Activated naive CD8-positive, alpha-beta T cell treated with anti-CD3 and anti-CD28 coated beads, Interleukin-2, amount 10 ng/mL, durations not matched to agents 7 days and 5 days (primary cell): ENCODE results near the gene LRRC14B. TPM values are rescaled to one million over a fixed set of nuclear protein-coding genes. Genes with fewer than 3 reads are reported as not detected.
"Not testable (repeated sequence)": the region's sequence is repeated elsewhere in the genome, so short reads cannot be mapped to it uniquely, and the experiment has no call there.

Experiments
- ATAC-seq: fragments of 150-1000 bp; cut with Tn5 transposase; one replicate; pipeline ENCODE4 v1.10.0; 2021; ENCODE audit warnings: low read depth, moderate library complexity
- POLR2A ChIA-PET: fragments of 350-600 bp; sonication (Branson Sonifier 250); formaldehyde crosslinking; loops from one replicate; lab custom pipeline; 2021; ENCODE audit warnings: antibody characterized with exemption; lab: Charles Lee
- DNase-seq: peaks from one replicate; pipeline ENCODE4 v3.0.0; 2021
- H3K27ac Mint-ChIP-seq: one replicate; pipeline ENCODE4 v1.8.0; 2022; ENCODE audit warnings: mild to moderate bottlenecking, mixed read lengths
- H3K27me3 Mint-ChIP-seq: one replicate; pipeline ENCODE4 v1.8.0; 2022; ENCODE audit warnings: mild to moderate bottlenecking, moderate library complexity, mixed read lengths
- H3K36me3 Mint-ChIP-seq: one replicate; pipeline ENCODE4 v1.8.0; 2021; ENCODE audit warnings: mild to moderate bottlenecking, mixed read lengths
- H3K4me1 Mint-ChIP-seq: one replicate; pipeline ENCODE4 v1.8.0; 2021; ENCODE audit warnings: mixed read lengths
- H3K4me3 Mint-ChIP-seq: one replicate; pipeline ENCODE4 v1.8.0; 2022; ENCODE audit warnings: mild to moderate bottlenecking, moderate library complexity, mixed read lengths
- H3K9me3 Mint-ChIP-seq: one replicate; pipeline ENCODE4 v1.8.0; 2021; ENCODE audit warnings: mixed read lengths
- total RNA-seq, 2 experiments: library from RNA; stranded (reverse); gene quantifications; one replicate each; pipeline ENCODE4 v1.2.3, GENCODE V29; 2021

LRRC14B gene
- total RNA-seq, 2 experiments from 2014 or later, result 0.37 to 0.44 TPM

- Mint-ChIP-seq H3K36me3 (no peaks in the 10 kb centered on the region), H3K4me1 (peaks cover 2% of the 10 kb centered on the region), H3K9me3 (no peaks in the 10 kb centered on the region), H3K27me3 (no peaks in the 10 kb centered on the region), H3K27ac (no peak overlapping the region), H3K4me3 (no peak overlapping the region)
- no peak for DNase-seq
- POLR2A ChIA-PET, result interaction anchor here (1.7 kb wide), 1 partner anchor 24 kb away, joined by 4 read pairs; the partner anchor contains the start of genes CCDC127 and SDHA
- ATAC-seq, result no peak
Measured at GRCh38 chr5:194603-195209, 3.4 kb downstream of the LRRC14B start.

- no peak overlapping the region for H3K27ac Mint-ChIP-seq
- no peaks in the 10 kb centered on the region for H3K9me3 Mint-ChIP-seq
- DNase-seq (no peak), ATAC-seq (no peak)
- no peaks in the 10 kb centered on the region for H3K36me3 Mint-ChIP-seq
- no peak overlapping the region for H3K4me3 Mint-ChIP-seq
- POLR2A ChIA-PET, result interaction anchor here (1.7 kb wide), 1 partner anchor 23 kb away, joined by 4 read pairs; the partner anchor contains the start of genes CCDC127 and SDHA
- H3K27me3 Mint-ChIP-seq, result no peaks in the 10 kb centered on the region
- no peaks in the 10 kb centered on the region for H3K4me1 Mint-ChIP-seq
Measured at GRCh38 chr5:195401-196160, 4.3 kb downstream of the LRRC14B start.

- no peaks in the 10 kb centered on the region for H3K9me3 Mint-ChIP-seq
- DNase-seq (no peak), ATAC-seq (no peak)
- H3K4me1 Mint-ChIP-seq, result no peaks in the 10 kb centered on the region
- no peaks in the 10 kb centered on the region for H3K27me3 Mint-ChIP-seq
- H3K36me3 Mint-ChIP-seq, result no peaks in the 10 kb centered on the region
- no peak overlapping the region for H3K27ac Mint-ChIP-seq
- POLR2A ChIA-PET, result no interaction called here
- no peak overlapping the region for H3K4me3 Mint-ChIP-seq
Measured at GRCh38 chr5:196350-196749, 5.1 kb downstream of the LRRC14B start.

GRCh38 chr5:197031-197430 is 5.7 kb downstream of the LRRC14B start:
- H3K4me3 Mint-ChIP-seq, H3K9me3 Mint-ChIP-seq, H3K4me1 Mint-ChIP-seq, POLR2A ChIA-PET, H3K27me3 Mint-ChIP-seq, DNase-seq, H3K36me3 Mint-ChIP-seq, H3K27ac Mint-ChIP-seq, ATAC-seq: not testable (repeated sequence)

GRCh38 chr5:197892-198489 is 6.7 kb downstream of the LRRC14B start:
- Mint-ChIP-seq H3K4me1 (no peaks in the 10 kb centered on the region), H3K27me3 (no peaks in the 10 kb centered on the region), H3K36me3 (peaks cover 2% of the 10 kb centered on the region), H3K27ac (no peak overlapping the region), H3K4me3 (no peak overlapping the region), H3K9me3 (no peaks in the 10 kb centered on the region)
- POLR2A ChIA-PET, result no interaction called here
- no peak for ATAC-seq
- DNase-seq, result no peak

- no peaks in the 10 kb centered on the region for H3K9me3 Mint-ChIP-seq
- no peaks in the 10 kb centered on the region for H3K4me1 Mint-ChIP-seq
- no peak for ATAC-seq
- no peak overlapping the region for H3K27ac Mint-ChIP-seq
- H3K4me3 Mint-ChIP-seq, result no peak overlapping the region
- H3K27me3 Mint-ChIP-seq, result no peaks in the 10 kb centered on the region
- H3K36me3 Mint-ChIP-seq, result peaks cover 2% of the 10 kb centered on the region
- DNase-seq, result no peak
- POLR2A ChIA-PET, result no interaction called here
Measured at GRCh38 chr5:198516-199196, 7.4 kb downstream of the LRRC14B start.

GRCh38 chr5:199197-199949 is 8.1 kb downstream of the LRRC14B start:
- Mint-ChIP-seq H3K27ac (no peak overlapping the region), H3K4me3 (no peak overlapping the region), H3K9me3 (no peaks in the 10 kb centered on the region), H3K4me1 (no peaks in the 10 kb centered on the region), H3K27me3 (no peaks in the 10 kb centered on the region), H3K36me3 (peaks cover 2% of the 10 kb centered on the region)
- POLR2A ChIA-PET, result interaction anchor here (0.6 kb wide), 1 partner anchor 10 kb away, joined by 3 read pairs; no protein-coding TSS in a partner anchor
- ATAC-seq, result no peak
- DNase-seq, result no peak

- H3K27ac Mint-ChIP-seq, result no peak overlapping the region
- H3K4me3 Mint-ChIP-seq, result no peak overlapping the region
- no peaks in the 10 kb centered on the region for H3K27me3 Mint-ChIP-seq
- peaks cover 9% of the 10 kb centered on the region for H3K36me3 Mint-ChIP-seq
- POLR2A ChIA-PET, result interaction anchor here (0.6 kb wide), 1 partner anchor 10 kb away, joined by 3 read pairs; no protein-coding TSS in a partner anchor
- no peaks in the 10 kb centered on the region for H3K4me1 Mint-ChIP-seq
- DNase-seq (no peak), ATAC-seq (no peak)
- H3K9me3 Mint-ChIP-seq, result no peaks in the 10 kb centered on the region
Measured at GRCh38 chr5:199950-200645, 8.8 kb downstream of the LRRC14B start.

- Mint-ChIP-seq H3K27me3 (no peaks in the 10 kb centered on the region), H3K4me1 (no peaks in the 10 kb centered on the region), H3K4me3 (no peak overlapping the region), H3K9me3 (no peaks in the 10 kb centered on the region), H3K27ac (no peak overlapping the region), H3K36me3 (peaks cover 14% of the 10 kb centered on the region)
- ATAC-seq (no peak), DNase-seq (no peak)
- POLR2A ChIA-PET, result no interaction called here
Measured at GRCh38 chr5:200985-201384, 9.7 kb downstream of the LRRC14B start.

- H3K4me3 Mint-ChIP-seq, result no peak overlapping the region
- H3K36me3 Mint-ChIP-seq, result peaks cover 14% of the 10 kb centered on the region
- H3K4me1 Mint-ChIP-seq, result no peaks in the 10 kb centered on the region
- POLR2A ChIA-PET, result no interaction called here
- no peak overlapping the region for H3K27ac Mint-ChIP-seq
- ATAC-seq (no peak), DNase-seq (no peak)
- no peaks in the 10 kb centered on the region for H3K27me3 Mint-ChIP-seq
- H3K9me3 Mint-ChIP-seq, result no peaks in the 10 kb centered on the region
Measured at GRCh38 chr5:201672-202071, 10.4 kb downstream of the LRRC14B start.

GRCh38 chr5:203246-203930 is 12.1 kb downstream of the LRRC14B start:
- H3K36me3 Mint-ChIP-seq, result peaks cover 19% of the 10 kb centered on the region
- H3K27ac Mint-ChIP-seq, result no peak overlapping the region
- H3K9me3 Mint-ChIP-seq, result no peaks in the 10 kb centered on the region
- no peak overlapping the region for H3K4me3 Mint-ChIP-seq
- no peak for ATAC-seq
- no peak for DNase-seq
- POLR2A ChIA-PET, result no interaction called here
- H3K27me3 Mint-ChIP-seq, result no peaks in the 10 kb centered on the region
- no peaks in the 10 kb centered on the region for H3K4me1 Mint-ChIP-seq

- no peak for ATAC-seq
- Mint-ChIP-seq H3K36me3 (peaks cover 19% of the 10 kb centered on the region), H3K27me3 (no peaks in the 10 kb centered on the region), H3K4me3 (no peak overlapping the region), H3K4me1 (no peaks in the 10 kb centered on the region), H3K9me3 (no peaks in the 10 kb centered on the region), H3K27ac (no peak overlapping the region)
- POLR2A ChIA-PET, result no interaction called here
- DNase-seq, result no peak
Measured at GRCh38 chr5:204001-204400, 12.7 kb downstream of the LRRC14B start.
